ES-I3 (cell line): ENCODE results near the gene STRIP1.
A peak's percentile ranks its signal among the peaks of the same experiment; 100 is the strongest.

ENCODE experiments used
- H3K36me3 ChIP-seq: 2 replicates; pipeline ENCODE4 v1.6.1; 2013; ENCODE audit warnings: mild to moderate bottlenecking, low read length, control low read depth, moderate library complexity; ENCODE audit not compliant: insufficient read depth
- H3K4me1 ChIP-seq: 2 replicates; pipeline ENCODE4 v1.6.1; 2013; ENCODE audit warnings: mild to moderate bottlenecking, control low read depth, low read length; ENCODE audit not compliant: insufficient read depth
- H3K9ac ChIP-seq: 2 replicates; pipeline ENCODE4 v1.6.1; 2013; ENCODE audit warnings: low read depth, mild to moderate bottlenecking, low read length, moderate library complexity
- H3K9me3 ChIP-seq: 2 replicates; pipeline ENCODE4 v1.6.1; 2013; ENCODE audit warnings: mild to moderate bottlenecking, low read length, moderate library complexity; ENCODE audit not compliant: control insufficient read depth, insufficient read depth

STRIP1 gene

DNA sequence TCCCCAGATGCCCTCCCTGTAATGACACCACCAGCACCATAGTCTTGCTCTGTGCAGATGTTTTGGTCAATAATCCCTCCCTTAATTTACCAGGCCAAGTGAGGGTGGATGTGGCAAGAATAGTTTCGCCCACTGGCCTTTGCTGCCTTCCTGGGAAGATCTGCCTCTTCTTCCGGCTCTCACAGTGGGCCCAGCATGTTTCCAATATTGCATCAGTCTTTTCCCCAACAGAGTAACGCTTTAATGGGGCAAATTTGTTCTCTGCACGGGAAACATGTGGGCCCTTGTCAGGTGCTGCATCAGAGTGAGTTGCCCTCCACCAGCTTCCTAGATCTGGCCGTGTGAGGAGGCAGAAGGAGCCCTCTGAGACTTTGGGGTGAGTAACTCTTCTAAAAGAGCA, 48.1 kb downstream of the STRIP1 start:
- H3K9me3 ChIP-seq: no peaks in the 10 kb centered on the region
- peaks cover 4% of the 10 kb centered on the region for H3K4me1 ChIP-seq
- no peak overlapping the region for H3K9ac ChIP-seq
- H3K36me3 ChIP-seq: no peaks in the 10 kb centered on the region

- H3K36me3 ChIP-seq: no peaks in the 10 kb centered on the region
- peak overlapping the region; percentile 18; the same call in 1 of the 2 replicates for H3K9ac ChIP-seq
- H3K9me3 ChIP-seq: no peaks in the 10 kb centered on the region
- peaks cover 6% of the 10 kb centered on the region for H3K4me1 ChIP-seq
Observed at GRCh38 chr1:110083061-110083865, 48.8 kb downstream of the STRIP1 start.

DNA sequence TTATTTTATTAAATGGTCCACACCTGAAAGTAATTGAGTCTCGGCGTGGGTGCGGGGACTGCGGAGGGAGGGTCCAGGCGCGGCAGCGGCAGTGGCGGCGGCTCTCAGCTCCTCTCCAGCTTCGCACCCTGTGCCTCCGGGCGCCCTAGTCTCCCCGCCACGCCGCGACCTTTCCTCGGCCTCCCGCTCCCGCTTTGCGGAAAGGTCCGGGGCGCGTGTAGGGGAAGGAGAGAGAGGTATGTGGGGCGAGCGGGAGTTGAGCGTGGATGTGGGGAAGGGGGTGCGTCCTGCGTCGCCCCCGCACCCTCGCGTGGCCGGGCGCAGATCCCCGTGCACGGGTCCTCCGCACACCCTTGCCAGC, 49.4 kb downstream of the STRIP1 start:
- no peaks in the 10 kb centered on the region for H3K9me3 ChIP-seq
- no peaks in the 10 kb centered on the region for H3K36me3 ChIP-seq
- H3K9ac ChIP-seq: peak overlapping the region; percentile 46; the same call in 1 of the 2 replicates
- H3K4me1 ChIP-seq: peaks cover 8% of the 10 kb centered on the region

DNA sequence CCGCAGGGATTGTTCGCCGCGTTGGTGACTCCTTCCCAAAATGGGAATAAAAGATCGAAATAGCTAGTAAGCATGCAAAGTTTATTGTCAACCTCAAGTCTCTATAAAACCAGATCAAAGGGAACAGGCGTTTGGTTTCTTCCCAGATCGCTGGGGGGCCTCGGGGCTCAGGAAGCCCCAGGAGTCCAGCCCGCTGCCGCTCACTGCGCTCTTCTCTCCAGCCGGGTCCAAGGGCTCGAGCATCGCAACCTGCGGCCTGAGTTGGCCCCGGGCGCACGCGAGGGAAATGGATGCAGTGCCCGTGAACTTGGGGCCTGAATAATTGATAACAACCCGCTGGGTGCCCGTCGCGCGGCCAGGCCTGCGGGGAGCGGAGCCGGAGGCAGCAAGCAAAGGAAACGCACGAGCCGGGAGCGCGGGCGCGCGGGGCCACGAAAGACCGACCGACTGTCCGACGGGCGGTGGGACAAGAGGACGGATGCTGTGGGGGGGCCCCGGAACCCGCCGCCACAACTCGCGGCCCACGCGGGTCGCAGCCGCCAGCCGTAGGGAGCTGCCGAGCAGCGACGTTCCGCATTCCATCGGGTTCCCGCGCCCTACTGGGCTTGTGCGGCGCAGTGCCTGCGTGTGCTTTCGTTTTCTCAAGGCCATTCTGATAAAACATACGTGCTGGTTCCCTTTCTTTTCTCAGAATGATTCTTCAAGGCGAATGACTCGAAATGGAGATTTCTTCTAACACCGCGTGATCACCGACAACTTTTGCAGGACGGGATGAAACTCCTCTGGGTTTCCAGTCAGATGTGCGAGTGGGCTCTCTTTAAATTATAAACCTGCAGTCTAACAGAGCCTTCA, 50.0 kb downstream of the STRIP1 start:
- Histone ChIP-seq H3K4me1 (peaks cover 8% of the 10 kb centered on the region), H3K9ac (peak overlapping the region; percentile 46; the same call in 1 of the 2 replicates), H3K9me3 (no peaks in the 10 kb centered on the region), H3K36me3 (no peaks in the 10 kb centered on the region)

DNA sequence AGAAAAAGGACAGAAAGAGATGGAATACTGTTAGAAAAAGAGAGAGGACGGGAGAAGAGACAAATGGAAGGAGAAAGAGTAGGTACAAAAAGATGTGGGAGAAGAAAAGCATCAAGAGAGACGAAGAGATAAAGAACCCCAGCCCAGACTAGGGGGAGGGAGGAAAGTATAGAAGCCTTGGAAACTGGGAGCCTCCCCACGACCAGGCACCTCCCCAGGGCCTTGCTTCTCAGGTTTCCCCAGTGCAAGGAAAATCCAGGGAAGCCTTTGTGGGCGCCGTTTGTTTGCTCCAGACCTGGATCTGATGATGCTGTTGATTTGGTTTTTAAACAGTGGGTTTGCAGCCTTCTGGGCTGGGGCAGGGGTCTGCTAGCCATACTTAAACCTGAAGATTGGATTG, 51.2 kb downstream of the STRIP1 start:
- H3K9me3 ChIP-seq: no peaks in the 10 kb centered on the region
- no peak overlapping the region for H3K9ac ChIP-seq
- H3K36me3 ChIP-seq: no peaks in the 10 kb centered on the region
- H3K4me1 ChIP-seq: peaks cover 8% of the 10 kb centered on the region

GRCh38 chr1:110086961-110087360, 52.5 kb downstream of the STRIP1 start:
- Histone ChIP-seq H3K9me3 (no peaks in the 10 kb centered on the region), H3K36me3 (no peaks in the 10 kb centered on the region), H3K4me1 (peaks cover 8% of the 10 kb centered on the region), H3K9ac (no peak overlapping the region)

DNA sequence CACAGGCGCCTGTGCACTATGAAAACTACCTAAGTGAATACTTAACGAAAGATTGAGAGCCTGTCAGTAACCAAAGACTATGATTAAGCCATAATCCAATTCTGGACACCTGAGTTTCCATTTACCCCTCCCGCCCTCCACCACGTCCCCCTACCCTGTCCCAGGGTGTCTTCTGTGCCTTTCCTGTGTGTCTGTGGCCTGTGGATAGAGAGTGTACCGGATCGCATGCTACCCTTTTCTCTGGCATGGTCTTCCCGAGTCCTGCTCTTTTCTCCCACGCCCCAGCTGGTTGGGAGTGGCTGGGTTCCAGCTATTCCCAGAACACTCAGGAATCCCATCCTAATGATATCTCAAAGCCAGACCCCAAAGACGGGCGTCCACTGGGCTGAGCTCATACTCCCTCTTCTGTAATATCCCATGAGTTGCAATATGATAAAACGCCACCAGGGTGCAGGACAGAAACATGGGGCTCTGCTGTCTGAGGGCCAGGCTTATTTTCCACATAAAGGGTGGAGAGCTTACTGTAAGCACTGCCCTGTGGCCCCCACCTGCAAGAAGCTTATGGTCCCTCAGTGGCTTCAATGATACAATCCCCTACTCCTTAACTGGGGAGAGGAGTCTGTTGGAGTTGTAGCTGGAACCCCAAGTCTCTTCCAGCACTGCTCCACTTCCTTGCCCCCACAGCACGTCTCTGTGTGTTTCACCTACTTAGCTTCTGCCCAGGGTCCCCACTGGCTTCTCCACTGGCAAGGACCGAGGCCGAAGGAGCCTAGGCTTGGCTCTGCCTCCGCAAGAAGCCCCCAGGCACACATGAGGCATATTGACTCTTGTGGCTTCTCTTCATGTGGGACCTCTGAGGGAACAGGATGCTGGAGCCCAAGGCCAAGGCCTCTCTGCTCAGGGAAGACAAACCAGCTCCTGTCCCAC, 53.7 kb downstream of the STRIP1 start:
- Histone ChIP-seq H3K9ac (no peak overlapping the region), H3K36me3 (no peaks in the 10 kb centered on the region), H3K9me3 (no peaks in the 10 kb centered on the region), H3K4me1 (peaks cover 4% of the 10 kb centered on the region; the same call in 1 of the 2 replicates)

DNA sequence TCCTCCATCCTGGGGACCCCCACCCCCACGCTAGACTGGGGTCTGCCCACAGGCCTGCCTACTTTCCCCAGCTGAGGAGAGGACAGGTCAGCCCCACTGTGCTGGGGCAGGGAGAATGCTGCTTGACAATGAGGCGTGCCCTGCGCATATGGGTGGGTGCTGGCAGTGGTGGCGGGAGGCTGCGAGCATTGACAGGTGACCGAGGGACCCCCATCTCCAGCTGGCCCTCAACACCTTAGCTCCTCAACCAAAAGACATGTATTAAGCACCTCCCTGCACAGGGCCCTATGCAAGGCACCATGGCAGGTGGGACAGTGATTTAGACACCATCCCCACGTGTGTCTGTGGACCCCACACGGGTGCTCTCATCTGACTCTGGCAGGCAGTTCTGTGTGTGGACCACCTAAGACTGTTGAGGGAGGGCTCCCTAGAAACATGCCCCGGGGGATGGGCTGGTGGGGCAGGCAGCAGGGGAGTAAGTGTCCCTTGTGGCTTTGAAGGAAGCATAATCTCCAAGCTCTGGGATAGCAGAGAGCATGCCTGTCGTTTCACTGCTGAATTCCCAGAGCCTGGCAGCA, 54.4 kb downstream of the STRIP1 start:
- Histone ChIP-seq H3K36me3 (no peaks in the 10 kb centered on the region), H3K4me1 (peaks cover 4% of the 10 kb centered on the region; the same call in 1 of the 2 replicates), H3K9ac (no peak overlapping the region), H3K9me3 (no peaks in the 10 kb centered on the region)

- 0 out of 2 replicates have a peak, but pooled peaks cover 4% of the 10 kb centered on the region for H3K4me1 ChIP-seq
- no peaks in the 10 kb centered on the region for H3K36me3 ChIP-seq
- H3K9me3 ChIP-seq: no peaks in the 10 kb centered on the region
- no peak overlapping the region for H3K9ac ChIP-seq
Observed at GRCh38 chr1:110089561-110090275, 55.3 kb downstream of the STRIP1 start.

DNA sequence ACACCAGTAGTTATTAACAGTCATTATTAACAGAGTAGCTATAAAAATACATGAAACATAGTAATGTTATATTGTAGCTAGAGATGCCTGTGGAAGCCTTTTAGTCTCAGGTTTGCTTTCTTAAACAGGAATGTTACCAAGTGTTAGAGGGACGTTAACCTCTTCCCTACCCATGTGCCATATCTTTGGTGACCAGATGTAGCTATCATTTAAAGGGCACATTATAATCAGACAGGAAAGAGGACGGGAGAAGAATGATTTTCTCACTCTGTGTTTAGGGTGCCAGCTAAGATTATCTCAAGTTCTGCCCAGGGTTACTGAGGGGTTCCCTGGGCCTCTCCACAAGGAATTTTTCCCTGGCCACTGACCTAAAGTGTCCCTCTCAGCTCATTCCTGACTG, 57.0 kb downstream of the STRIP1 start:
- 0 out of 2 replicates have a peak, but pooled peaks cover 4% of the 10 kb centered on the region for H3K4me1 ChIP-seq
- no peak overlapping the region for H3K9ac ChIP-seq
- no peaks in the 10 kb centered on the region for H3K9me3 ChIP-seq
- no peaks in the 10 kb centered on the region for H3K36me3 ChIP-seq

DNA sequence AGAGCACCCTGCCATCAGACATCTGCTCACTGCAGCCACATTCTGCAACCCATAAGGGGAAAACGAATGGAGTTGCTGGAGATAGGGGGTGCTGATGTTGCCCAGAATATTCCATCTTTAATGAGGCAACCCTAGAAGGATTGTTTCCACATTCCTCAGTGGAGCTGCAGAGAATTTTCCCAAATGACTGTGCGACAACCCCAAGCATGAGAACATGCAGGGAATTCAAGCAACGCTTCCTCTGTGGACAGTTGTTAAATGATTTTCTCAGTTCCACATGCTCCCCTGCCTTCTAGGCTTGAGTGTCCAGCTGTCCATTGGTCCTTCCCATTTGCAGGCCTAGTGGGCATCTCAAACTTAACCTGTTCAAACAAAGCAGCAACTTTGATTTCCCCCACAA, 57.4 kb downstream of the STRIP1 start:
- H3K9me3 ChIP-seq: no peaks in the 10 kb centered on the region
- H3K36me3 ChIP-seq: no peaks in the 10 kb centered on the region
- H3K4me1 ChIP-seq: 0 out of 2 replicates have a peak, but pooled peaks cover 4% of the 10 kb centered on the region
- no peak overlapping the region for H3K9ac ChIP-seq

GRCh38 chr1:110092991-110093390, 58.6 kb downstream of the STRIP1 start:
- H3K4me1 ChIP-seq: 0 out of 2 replicates have a peak, but pooled peaks cover 4% of the 10 kb centered on the region
- no peaks in the 10 kb centered on the region for H3K36me3 ChIP-seq
- H3K9me3 ChIP-seq: no peaks in the 10 kb centered on the region
- no peak overlapping the region for H3K9ac ChIP-seq

GRCh38 chr1:110094931-110095654, 60.7 kb downstream of the STRIP1 start:
- Histone ChIP-seq H3K36me3 (no peaks in the 10 kb centered on the region), H3K4me1 (no peaks in the 10 kb centered on the region), H3K9ac (no peak overlapping the region)

More at GRCh38 chr1:110094931-110095654, 60.7 kb downstream of the STRIP1 start:
- H3K9me3 ChIP-seq: no peaks in the 10 kb centered on the region
